ENCODE data around the gene AUTS2. TPM values are rescaled to one million over a fixed set of nuclear protein-coding genes. Genes with fewer than 3 reads are reported as not detected.

AUTS2 gene
- polyA plus RNA-seq, 3 donors = 0.08 to 0.35 TPM; not detected in 1

- no peak for DNase-seq
- Mint-ChIP-seq H3K9me3 (peaks cover 9 to 23% (median 13%) of the 10 kb centered on the region in 7 donors), H3K27me3 (ENCODE audit: low read depth in 3 of 3) (peaks cover 0 to 1% (median 0%) of the 10 kb centered on the region in 3 donors), H3K36me3 (no peaks in the 10 kb centered on the region), H3K27ac (no peak overlapping the region), H3K4me3 (no peak overlapping the region), H3K4me1 (no peaks in the 10 kb centered on the region)
- no peaks in the 10 kb centered on the region for H4K20me1 ChIP-seq (ENCODE audit: insufficient read depth, low read length)
- no peaks in the 10 kb centered on the region for H3K79me2 ChIP-seq (ENCODE audit: insufficient read depth, low read length)
- H3K36me3 ChIP-seq (replicated peaks in 1 of 2; ENCODE audit: control insufficient read depth in 1 of 2, insufficient read depth in 2 of 2, low read length in 2 of 2) = no peaks in the 10 kb centered on the region
- H3K9me3 ChIP-seq (replicated peaks in 1 of 2; ENCODE audit: control insufficient read depth in 1 of 2, insufficient read depth in 1 of 2, low read length in 2 of 2) = peaks cover 5 to 26% of the 10 kb centered on the region in 2 donors
- H2AFZ ChIP-seq (ENCODE audit: insufficient read depth, low read depth, low read length, poor library complexity, severe bottlenecking) = no peak overlapping the region
- H3K4me3 ChIP-seq (replicated peaks in 1 of 3; ENCODE audit: low read depth in 2 of 3, low read length in 3 of 3) = no peak overlapping the region
- H3K9ac ChIP-seq (ENCODE audit: insufficient read depth, low read length, poor library complexity, severe bottlenecking) = no peak overlapping the region
- no peaks in the 10 kb centered on the region for H3K4me1 ChIP-seq (ENCODE audit: control insufficient read depth in 1 of 2, insufficient read depth in 2 of 2, low read length in 2 of 2)
- H3K27me3 ChIP-seq (ENCODE audit: control insufficient read depth in 2 of 2, insufficient read depth in 2 of 2, low read length in 2 of 2) = no peaks in the 10 kb centered on the region
- WGBS (ENCODE audit: insufficient coverage) = no CpG with 5 or more reads among the region's 1 CpG
- no peak for TF ChIP-seq CTCF (IDR thresholded peaks at IDR 0.05)
- no peak overlapping the region for H3K27ac ChIP-seq (ENCODE audit: low read depth in 1 of 2, low read length in 2 of 2)
- no peak overlapping the region for H3K4me2 ChIP-seq (replicated peaks; ENCODE audit: extremely low read depth, low read length, poor library complexity, severe bottlenecking)
- intact Hi-C loops (cut with micrococcal nuclease) = no loop called here
Measured at GRCh38 chr7:70489813-70490212, 891.5 kb downstream of the AUTS2 start.

GRCh38 chr7:70492625-70493024 is 894.4 kb downstream of the AUTS2 start:
- no peak overlapping the region for H3K9ac ChIP-seq (ENCODE audit: insufficient read depth, low read length, poor library complexity, severe bottlenecking)
- WGBS (ENCODE audit: insufficient coverage) = 97% methylated on average over 4 of the region's 7 CpGs
- no peak overlapping the region for H3K4me3 ChIP-seq (replicated peaks in 1 of 3; ENCODE audit: low read depth in 2 of 3, low read length in 3 of 3)
- no peaks in the 10 kb centered on the region for H3K36me3 ChIP-seq (replicated peaks in 1 of 2; ENCODE audit: control insufficient read depth in 1 of 2, insufficient read depth in 2 of 2, low read length in 2 of 2)
- Mint-ChIP-seq H3K27ac (no peak overlapping the region), H3K4me3 (no peak overlapping the region), H3K9me3 (peaks cover 0 to 4% (median 2%) of the 10 kb centered on the region in 7 donors), H3K4me1 (no peaks in the 10 kb centered on the region), H3K36me3 (no peaks in the 10 kb centered on the region), H3K27me3 (ENCODE audit: low read depth in 3 of 3) (no peaks in the 10 kb centered on the region)
- H3K9me3 ChIP-seq (replicated peaks in 1 of 2; ENCODE audit: control insufficient read depth in 1 of 2, insufficient read depth in 1 of 2, low read length in 2 of 2) = peaks cover 0 to 19% of the 10 kb centered on the region in 2 donors
- intact Hi-C loops (cut with micrococcal nuclease) = no loop called here
- no peaks in the 10 kb centered on the region for H3K27me3 ChIP-seq (ENCODE audit: control insufficient read depth in 2 of 2, insufficient read depth in 2 of 2, low read length in 2 of 2)
- TF ChIP-seq CTCF (IDR thresholded peaks at IDR 0.05) = no peak
- no peaks in the 10 kb centered on the region for H3K79me2 ChIP-seq (ENCODE audit: insufficient read depth, low read length)
- no peak overlapping the region for H3K27ac ChIP-seq (ENCODE audit: low read depth in 1 of 2, low read length in 2 of 2)
- no peak for DNase-seq
- H3K4me2 ChIP-seq (replicated peaks; ENCODE audit: extremely low read depth, low read length, poor library complexity, severe bottlenecking) = no peak overlapping the region
- H2AFZ ChIP-seq (ENCODE audit: insufficient read depth, low read depth, low read length, poor library complexity, severe bottlenecking) = no peak overlapping the region
- no peaks in the 10 kb centered on the region for H4K20me1 ChIP-seq (ENCODE audit: insufficient read depth, low read length)
- no peaks in the 10 kb centered on the region for H3K4me1 ChIP-seq (ENCODE audit: control insufficient read depth in 1 of 2, insufficient read depth in 2 of 2, low read length in 2 of 2)

Measured in CD14-positive monocyte (primary cell).